Stimulated activated CD8-positive, alpha-beta memory T cell treated with anti-CD3 and anti-CD28 coated beads, Interleukin-7, amount 100 ng/mL, for 48 hours (primary cell): ENCODE results near the gene TNFSF13.
"Not testable (repeated sequence)": the region's sequence is repeated elsewhere in the genome, so short reads cannot be mapped to it uniquely, and the experiment has no call there.

Experiments used
- DNase-seq, 2 donors: peaks; one replicate each; pipeline ENCODE4 v3.0.0-alpha.2; 2020; ENCODE audit warnings: low read depth in 1 of 2; ENCODE audit errors: extremely low read depth in 1 of 2

Gene TNFSF13

DNA sequence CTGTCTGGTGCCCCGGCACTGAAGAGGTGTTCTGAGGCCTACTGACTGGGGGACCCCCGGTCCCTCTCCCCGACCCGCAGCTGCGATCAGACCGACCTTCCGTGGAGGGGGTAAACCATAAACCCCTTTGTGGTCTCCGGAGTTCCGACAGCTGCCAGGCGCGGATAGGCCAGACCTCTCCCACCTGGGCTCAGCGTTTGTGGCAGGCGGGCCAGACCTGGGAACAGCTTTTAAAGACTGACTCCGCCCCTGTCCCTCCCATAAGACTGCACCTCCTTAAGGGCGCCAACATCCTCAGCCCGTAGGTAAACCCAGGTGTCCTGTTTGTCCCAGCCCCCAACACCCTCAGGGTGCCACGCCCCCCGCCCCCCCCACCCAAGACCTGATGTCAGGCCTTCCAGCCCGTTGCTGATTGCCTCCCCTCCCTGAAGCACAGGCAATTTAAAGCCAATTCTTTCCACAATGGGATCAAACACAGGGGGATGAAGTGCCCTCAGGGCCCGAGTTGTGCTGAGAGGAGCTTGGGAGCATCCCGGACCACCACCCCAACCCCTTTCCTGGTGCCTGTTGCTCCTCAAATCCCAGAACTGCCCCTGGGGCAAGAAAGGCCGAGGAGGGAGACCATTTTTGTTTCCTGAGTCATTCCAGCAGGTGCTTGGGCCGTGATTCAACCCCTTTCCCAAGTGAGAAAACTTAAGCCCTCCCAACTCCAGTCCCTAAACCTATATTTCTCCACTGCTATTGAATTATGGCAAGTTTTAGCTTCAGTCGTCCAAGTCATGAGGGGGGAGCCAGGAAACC, 31.5 kb downstream of the TNFSF13 start, which contains the start of gene SOX15:
Gene SOX15 (minus strand): TSS at position 204 of the 801 bp plus-strand sequence. CDS start 418 bp downstream, outside the sequence.
- no peak for DNase-seq

DNA sequence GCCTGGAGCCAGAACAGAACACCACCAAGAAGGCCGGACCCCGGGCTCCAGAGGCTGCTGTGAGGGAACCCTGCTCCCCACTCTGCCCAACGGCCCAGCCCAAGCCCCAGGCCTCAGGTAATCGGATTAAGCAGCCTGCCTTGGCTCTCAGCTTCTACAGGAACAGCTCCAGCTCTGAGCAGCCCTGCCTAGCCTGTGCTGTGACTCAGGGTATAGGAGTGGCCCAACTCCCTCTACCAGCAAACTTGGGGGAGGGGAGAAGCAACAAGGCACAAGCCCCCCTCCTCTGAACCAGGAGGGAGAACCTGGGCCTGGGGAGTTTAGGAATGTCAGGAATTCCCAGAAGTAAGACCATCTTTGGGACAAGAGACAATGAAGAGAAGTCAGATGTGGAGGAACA, 32.2 kb downstream of the TNFSF13 start:
- DNase-seq, result no peak

DNA sequence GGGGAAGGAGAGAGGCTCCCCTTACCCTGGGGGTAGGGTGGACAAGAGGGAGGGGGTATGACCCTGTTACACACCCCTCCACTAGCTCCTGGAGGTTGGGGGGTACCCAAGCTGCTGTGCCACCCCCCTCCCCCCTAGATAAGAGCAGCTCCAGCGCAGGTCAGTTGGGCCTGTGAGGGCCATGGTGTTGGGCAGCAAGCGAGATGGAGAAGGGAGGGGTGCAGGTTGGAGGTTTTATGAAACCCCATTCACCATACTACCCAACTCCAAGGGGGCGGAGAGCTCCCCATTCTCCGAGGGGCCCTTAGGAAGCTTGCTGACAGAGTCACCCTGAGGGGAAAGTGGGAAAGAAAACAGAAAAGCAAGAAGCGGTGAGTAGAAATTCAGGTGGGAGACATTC, 33.0 kb downstream of the TNFSF13 start:
- DNase-seq, result no peak

DNA sequence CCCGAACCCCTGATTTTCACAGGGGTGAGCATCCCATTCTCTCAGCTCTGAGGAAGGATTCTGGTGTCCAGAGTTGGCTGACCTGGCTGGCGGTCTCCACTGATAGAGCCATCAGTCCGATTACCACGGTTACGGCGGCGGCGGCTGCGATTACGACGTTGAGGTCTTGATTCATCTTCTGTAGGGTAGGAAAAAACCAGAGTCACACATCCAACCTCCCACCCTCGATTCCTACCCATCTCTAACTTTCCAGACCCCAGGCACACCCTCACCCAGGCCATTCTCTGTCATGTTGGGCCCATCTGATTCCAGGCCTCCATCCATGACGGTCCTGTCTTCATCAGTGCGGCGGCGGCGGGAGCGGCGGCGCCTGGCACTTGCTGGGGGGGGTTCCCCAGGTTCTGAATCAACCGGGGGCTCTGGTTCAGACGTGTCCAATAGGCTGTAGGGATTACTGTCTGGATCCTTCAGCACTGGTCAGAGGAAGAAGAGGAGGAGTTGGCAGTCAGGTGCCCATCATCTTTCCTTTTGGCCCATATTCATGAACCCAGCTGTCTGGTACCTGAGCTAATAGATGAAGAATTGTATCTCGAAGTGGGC, 34.0 kb downstream of the TNFSF13 start:
- no peak for DNase-seq

DNA sequence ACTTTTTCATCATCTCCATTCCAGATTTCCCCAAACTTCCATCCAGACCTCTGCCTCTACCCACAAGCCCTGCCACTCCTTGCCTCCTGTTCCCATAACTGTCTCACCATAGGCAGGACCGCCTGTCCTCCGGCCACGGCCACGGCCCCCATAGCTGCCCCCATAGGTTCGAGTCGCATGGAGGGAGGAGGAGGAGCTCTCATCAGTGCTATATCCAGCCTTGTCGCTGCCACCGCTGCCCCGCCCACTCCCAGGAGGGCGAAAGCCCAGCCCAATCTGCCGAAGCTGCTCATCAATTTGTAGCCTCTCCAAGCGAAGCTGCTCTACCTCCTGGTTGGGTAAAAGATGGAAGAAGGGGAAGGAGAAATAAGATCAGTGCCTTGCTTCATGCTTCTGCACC, 34.7 kb downstream of the TNFSF13 start:
- no peak for DNase-seq

DNA sequence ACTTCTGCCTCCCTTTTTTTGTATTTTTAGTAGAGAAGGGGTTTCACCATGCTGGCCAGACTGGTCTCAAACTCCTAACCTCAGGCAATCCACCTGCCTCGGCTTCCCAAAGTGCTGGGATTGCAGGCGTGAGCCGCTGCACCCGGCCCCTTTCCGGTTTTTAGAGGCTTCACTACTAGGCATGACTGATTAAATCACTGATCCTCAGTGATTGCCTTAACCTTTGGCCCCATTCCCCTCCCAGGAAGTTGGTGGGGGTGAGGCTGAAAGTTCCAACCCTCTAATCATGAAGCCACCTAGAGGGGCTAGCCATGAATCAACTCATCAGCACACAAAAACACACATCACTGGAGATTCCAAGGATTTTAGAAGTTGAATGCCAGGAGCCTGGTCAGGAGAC, 39.0 kb downstream of the TNFSF13 start:
- DNase-seq, result not testable (repeated sequence)

DNA sequence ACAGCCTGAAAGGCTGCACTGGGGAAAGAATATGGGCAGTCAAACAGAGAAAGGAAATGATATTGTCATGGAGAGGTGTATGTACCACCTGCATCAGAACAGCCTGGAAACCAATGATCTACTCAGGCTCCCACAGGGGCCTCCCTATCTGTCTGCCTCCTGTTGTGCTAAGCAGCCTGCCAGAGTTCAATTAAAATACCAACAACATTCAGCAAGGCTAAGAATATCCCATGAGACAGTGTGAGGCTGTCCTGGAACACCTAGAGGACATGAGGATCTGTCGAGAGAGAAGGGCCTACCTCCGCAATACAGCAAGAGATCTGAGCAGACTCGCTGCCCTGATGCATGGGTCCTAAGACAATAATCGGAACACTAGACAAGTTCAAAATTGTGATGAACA, 47.7 kb downstream of the TNFSF13 start:
- DNase-seq, result no peak

DNA sequence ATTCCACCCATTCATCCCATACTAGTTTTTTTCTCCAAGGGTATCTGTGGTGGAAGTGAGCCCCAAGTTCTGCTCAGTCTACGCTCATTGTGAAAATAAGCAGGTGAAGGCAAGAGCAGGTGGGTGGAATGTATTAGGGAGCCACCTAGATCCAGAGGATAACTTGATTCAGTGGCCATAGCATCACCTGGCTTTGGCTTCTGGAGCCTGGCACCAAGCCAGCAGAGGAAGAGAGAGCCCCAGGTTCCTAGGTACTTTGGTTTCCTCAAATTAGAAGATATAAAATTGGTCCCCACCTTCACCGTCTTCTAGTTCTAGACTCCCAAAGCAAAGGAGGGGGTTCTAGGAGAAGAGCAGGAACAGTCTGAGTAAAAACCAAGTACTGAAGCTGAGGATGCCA, 52.1 kb downstream of the TNFSF13 start:
- no peak for DNase-seq
